ENCODE measurements around the gene TRIM33.

Gene TRIM33

DNA sequence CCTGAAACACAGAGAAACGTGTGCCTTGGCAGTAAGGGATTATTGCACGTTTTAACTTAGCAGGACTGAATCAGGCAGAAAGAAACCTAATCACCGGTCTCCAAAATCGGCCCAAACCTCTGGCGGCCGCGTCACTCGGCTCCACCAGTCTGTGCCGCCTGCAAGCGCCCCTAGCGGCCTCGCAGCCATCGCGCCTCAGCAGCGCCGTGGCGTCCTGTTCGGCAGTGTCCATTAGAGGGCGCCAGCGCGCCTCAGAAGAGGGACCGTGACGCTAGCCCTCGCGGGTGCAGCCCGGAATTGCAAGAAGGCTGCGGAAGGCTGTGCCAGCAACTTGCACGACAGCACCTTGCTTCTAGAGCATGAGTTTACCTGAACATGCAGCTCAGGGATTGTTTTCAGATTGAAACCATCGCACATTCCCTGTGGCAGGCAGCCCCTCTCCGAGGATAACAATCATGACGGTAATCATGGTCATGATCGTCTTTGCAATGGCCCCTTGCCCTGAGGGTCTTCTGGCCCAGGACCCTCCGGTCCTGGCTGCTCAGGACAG is 164.4 kb downstream of the TRIM33 start:
- DNase-seq = peak; percentile 100

DNA sequence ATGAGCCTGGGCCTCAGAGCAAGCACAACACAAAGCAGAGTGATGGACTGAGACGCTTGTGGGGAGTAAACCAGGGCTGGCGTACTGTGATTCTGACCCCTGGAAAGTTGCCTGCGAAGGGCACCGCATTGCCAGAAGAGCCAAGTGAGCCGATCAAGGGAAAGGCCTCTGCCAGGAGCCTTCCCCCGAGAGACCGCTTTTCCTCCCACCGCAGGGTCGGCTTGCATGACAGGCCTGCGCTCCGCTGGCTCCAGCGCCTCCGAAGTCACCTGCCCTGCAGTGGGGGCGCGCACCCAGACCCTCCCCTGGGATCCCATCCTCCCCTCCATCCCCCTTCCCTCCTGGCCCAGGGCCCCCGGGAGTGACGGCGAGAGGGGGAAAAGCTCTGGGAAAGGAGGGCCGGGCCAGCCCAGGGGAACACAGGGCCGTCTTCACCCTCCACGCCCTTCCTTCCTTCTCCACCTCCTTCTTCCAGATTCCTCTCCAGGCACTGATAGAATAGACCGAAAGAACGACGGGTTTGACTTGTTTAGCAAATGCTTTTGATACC is 165.0 kb downstream of the TRIM33 start:
- DNase-seq = peak; percentile 77

DNA sequence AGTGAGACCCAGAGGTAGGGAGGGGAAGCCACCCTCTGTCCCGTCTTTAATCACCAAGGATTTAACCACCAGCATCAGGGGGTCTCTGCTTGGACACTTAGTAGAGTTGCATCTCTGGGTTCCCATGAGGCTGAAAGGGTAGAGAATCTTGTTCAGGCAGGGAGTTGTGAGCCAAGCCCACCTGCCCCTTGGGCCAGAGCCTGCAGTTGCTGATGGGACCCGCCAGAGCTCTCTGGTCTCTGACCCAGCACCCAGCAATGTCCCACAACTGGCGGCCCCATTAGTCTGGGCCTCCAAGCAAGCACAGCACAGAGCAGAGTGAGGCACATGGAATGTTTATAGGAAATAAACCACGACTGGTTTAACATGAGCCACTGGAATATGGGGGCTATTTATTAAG is 166.3 kb downstream of the TRIM33 start:
- DNase-seq = no peak

All from retina (tissue), 1 donor.